Mammary epithelial cell (primary cell): ENCODE measurements around the gene PKP2.

Experiments
- CTCF ChIP-seq, 2 donors: IDR thresholded peaks in 1 of 2; conservative IDR thresholded peaks in 1 of 2; 2 replicates each; pipeline ENCODE4 v1.5.1; 2011 to 2012; ENCODE audit warnings: inconsistent platforms in 2 of 2, low read length in 2 of 2, mild to moderate bottlenecking in 2 of 2, control low read depth in 1 of 2, low read depth in 1 of 2; ENCODE audit not compliant: insufficient read depth in 1 of 2; ENCODE audit errors: extremely low read depth in 1 of 2
- EZH2 ChIP-seq: IDR thresholded peaks from 2 replicates; pipeline ENCODE4 v1.6.1; 2012; ENCODE audit warnings: low read length, inconsistent platforms, borderline replicate concordance

GRCh38 chr12:32917094-32917611 lies 20.6 kb upstream of the PKP2 start:
- no peak for TF ChIP-seq EZH2
- no peak for TF ChIP-seq CTCF (conservative IDR thresholded peaks at IDR 0.05 in 1 of 2, IDR thresholded peaks at IDR 0.05 in 1 of 2; ENCODE audit: extremely low read depth in 1 of 2, insufficient read depth in 1 of 2, low read depth in 1 of 2, low read length in 2 of 2)
